Stimulated activated naive CD8-positive, alpha-beta T cell treated with anti-CD3 and anti-CD28 coated beads, Interleukin-15, amount 100 ng/mL, for 72 hours (primary cell): ENCODE data around the gene C20orf204.

Experiments used
- ATAC-seq: fragments of 150-1000 bp; cut with Tn5 transposase; 2 replicates; pipeline ENCODE4 v1.10.0; 2021; ENCODE audit warnings: mild to moderate bottlenecking, moderate library complexity
- DNase-seq, 2 donors: peaks; one replicate each; pipeline ENCODE4 v3.0.0; 2021 to 2022
- H3K27ac Mint-ChIP-seq, 2 donors: one replicate each; pipeline ENCODE4 v1.8.0; 2022; ENCODE audit warnings: mild to moderate bottlenecking in 2 of 2, mixed read lengths in 2 of 2, moderate library complexity in 2 of 2
- H3K27me3 Mint-ChIP-seq: one replicate; pipeline ENCODE4 v1.8.0; 2022; ENCODE audit warnings: mixed read lengths
- H3K4me1 Mint-ChIP-seq: one replicate; pipeline ENCODE4 v1.8.0; 2022; ENCODE audit warnings: mild to moderate bottlenecking, mixed read lengths
- H3K4me3 Mint-ChIP-seq, 2 donors: one replicate each; pipeline ENCODE4 v1.8.0; 2022; ENCODE audit warnings: mild to moderate bottlenecking in 2 of 2, mixed read lengths in 2 of 2, moderate library complexity in 1 of 2
- H3K9me3 Mint-ChIP-seq, 2 donors: one replicate each; pipeline ENCODE4 v1.8.0; 2022; ENCODE audit warnings: mixed read lengths in 2 of 2

C20orf204 gene

GRCh38 chr20:64022671-64023360 is 13.2 kb upstream of the C20orf204 start:
- ATAC-seq (no peak), DNase-seq (no peak)
- Mint-ChIP-seq H3K4me1 (peaks cover 11% of the 10 kb centered on the region), H3K27ac (no peak overlapping the region), H3K4me3 (no peak overlapping the region), H3K27me3 (no peaks in the 10 kb centered on the region), H3K9me3 (no peaks in the 10 kb centered on the region)

GRCh38 chr20:64023361-64024140 is 12.4 kb upstream of the C20orf204 start:
- Mint-ChIP-seq H3K27ac (no peak overlapping the region), H3K27me3 (no peaks in the 10 kb centered on the region), H3K9me3 (no peaks in the 10 kb centered on the region), H3K4me3 (no peak overlapping the region), H3K4me1 (peaks cover 14% of the 10 kb centered on the region)
- DNase-seq (no peak), ATAC-seq (no peak)

GRCh38 chr20:64024141-64024990 is 11.6 kb upstream of the C20orf204 start:
- H3K27me3 Mint-ChIP-seq, result no peaks in the 10 kb centered on the region
- no peaks in the 10 kb centered on the region for H3K9me3 Mint-ChIP-seq
- peak overlapping the region in 1 of 2 donors; percentile 59 for H3K27ac Mint-ChIP-seq
- H3K4me3 Mint-ChIP-seq, result no peak overlapping the region
- ATAC-seq, result no peak
- no peak for DNase-seq
- peaks cover 14% of the 10 kb centered on the region for H3K4me1 Mint-ChIP-seq

- H3K4me1 Mint-ChIP-seq, result peaks cover 15% of the 10 kb centered on the region
- ATAC-seq (no peak), DNase-seq (no peak)
- no peaks in the 10 kb centered on the region for H3K9me3 Mint-ChIP-seq
- H3K4me3 Mint-ChIP-seq, result no peak overlapping the region
- peak overlapping the region in 1 of 2 donors; percentile 46 for H3K27ac Mint-ChIP-seq
- no peaks in the 10 kb centered on the region for H3K27me3 Mint-ChIP-seq
These were observed 10.7 kb upstream of the C20orf204 start for GRCh38 chr20:64025101-64025825.

- H3K27me3 Mint-ChIP-seq, result no peaks in the 10 kb centered on the region
- no peak for DNase-seq
- peaks cover 18% of the 10 kb centered on the region for H3K4me1 Mint-ChIP-seq
- no peak overlapping the region for H3K27ac Mint-ChIP-seq
- no peak for ATAC-seq
- no peak overlapping the region for H3K4me3 Mint-ChIP-seq
- no peaks in the 10 kb centered on the region for H3K9me3 Mint-ChIP-seq
These were observed 10.1 kb upstream of the C20orf204 start for GRCh38 chr20:64025826-64026412.

- ATAC-seq (no peak), DNase-seq (no peak)
- Mint-ChIP-seq H3K4me3 (no peak overlapping the region), H3K27ac (peak overlapping the region in 1 of 2 donors; percentile 75), H3K9me3 (no peaks in the 10 kb centered on the region), H3K27me3 (no peaks in the 10 kb centered on the region), H3K4me1 (peaks cover 27% of the 10 kb centered on the region)
These were observed 7.8 kb upstream of the C20orf204 start for GRCh38 chr20:64027981-64028685.

GRCh38 chr20:64029293-64030117 is 6.5 kb upstream of the C20orf204 start:
- H3K9me3 Mint-ChIP-seq, result no peaks in the 10 kb centered on the region
- no peak overlapping the region for H3K4me3 Mint-ChIP-seq
- DNase-seq (no peak), ATAC-seq (no peak)
- no peaks in the 10 kb centered on the region for H3K27me3 Mint-ChIP-seq
- peaks cover 37% of the 10 kb centered on the region for H3K4me1 Mint-ChIP-seq
- peak overlapping the region in 1 of 2 donors; percentile 78 for H3K27ac Mint-ChIP-seq

- no peak overlapping the region for H3K4me3 Mint-ChIP-seq
- DNase-seq, result no peak
- ATAC-seq, result no peak
- H3K4me1 Mint-ChIP-seq, result peaks cover 47% of the 10 kb centered on the region
- no peaks in the 10 kb centered on the region for H3K9me3 Mint-ChIP-seq
- peak overlapping the region in 1 of 2 donors; percentile 42 for H3K27ac Mint-ChIP-seq
- no peaks in the 10 kb centered on the region for H3K27me3 Mint-ChIP-seq
These were observed 5.4 kb upstream of the C20orf204 start for GRCh38 chr20:64030371-64031134.

GRCh38 chr20:64031822-64032314 is 4.1 kb upstream of the C20orf204 start:
- DNase-seq, result no peak
- Mint-ChIP-seq H3K4me3 (no peak overlapping the region), H3K27me3 (no peaks in the 10 kb centered on the region), H3K9me3 (no peaks in the 10 kb centered on the region), H3K4me1 (peaks cover 60% of the 10 kb centered on the region), H3K27ac (peak overlapping the region in 1 of 2 donors; percentile 27)
- no peak for ATAC-seq

GRCh38 chr20:64032706-64033624 is 3.0 kb upstream of the C20orf204 start:
- H3K4me1 Mint-ChIP-seq, result peaks cover 68% of the 10 kb centered on the region
- peak overlapping the region; percentile 42 to 69 for H3K27ac Mint-ChIP-seq

GRCh38 chr20:64033981-64034493 is 1.9 kb upstream of the C20orf204 start:
- Mint-ChIP-seq H3K4me3 (peak overlapping the region; percentile 85 to 86), H3K9me3 (no peaks in the 10 kb centered on the region), H3K4me1 (peaks cover 69% of the 10 kb centered on the region), H3K27ac (peak overlapping the region; percentile 65 to 95), H3K27me3 (no peaks in the 10 kb centered on the region)
- DNase-seq (no peak), ATAC-seq (no peak)

More at GRCh38 chr20:64032706-64033624, 3.0 kb upstream of the C20orf204 start:
- H3K27me3 Mint-ChIP-seq, result no peaks in the 10 kb centered on the region
- H3K4me3 Mint-ChIP-seq, result peak overlapping the region in 1 of 2 donors; percentile 18
- no peak for ATAC-seq
- no peaks in the 10 kb centered on the region for H3K9me3 Mint-ChIP-seq
- DNase-seq, result no peak
